HG03378 (cell line): Measurements from ENCODE around the gene NDUFB10.

Experiments used
- ATAC-seq: cut with Tn5 transposase; IDR thresholded peaks from one replicate; pipeline ENCODE4 v1.9.1; 2021; ENCODE audit warnings: mild to moderate bottlenecking, moderate library complexity; ENCODE audit not compliant: unreplicated experiment

Gene NDUFB10

GRCh38 chr16:1965396-1966001, 6.2 kb downstream of the NDUFB10 start:
- ATAC-seq: no peak

GRCh38 chr16:1966460-1966859, 7.1 kb downstream of the NDUFB10 start, which contains the start of gene RNF151:
RNF151 (plus strand) TSS chr16:1966856; CDS start chr16:1966882, 26 bp downstream.
- ATAC-seq: no peak

GRCh38 chr16:1968146-1968953, 9.0 kb downstream of the NDUFB10 start:
- no peak for ATAC-seq

DNA sequence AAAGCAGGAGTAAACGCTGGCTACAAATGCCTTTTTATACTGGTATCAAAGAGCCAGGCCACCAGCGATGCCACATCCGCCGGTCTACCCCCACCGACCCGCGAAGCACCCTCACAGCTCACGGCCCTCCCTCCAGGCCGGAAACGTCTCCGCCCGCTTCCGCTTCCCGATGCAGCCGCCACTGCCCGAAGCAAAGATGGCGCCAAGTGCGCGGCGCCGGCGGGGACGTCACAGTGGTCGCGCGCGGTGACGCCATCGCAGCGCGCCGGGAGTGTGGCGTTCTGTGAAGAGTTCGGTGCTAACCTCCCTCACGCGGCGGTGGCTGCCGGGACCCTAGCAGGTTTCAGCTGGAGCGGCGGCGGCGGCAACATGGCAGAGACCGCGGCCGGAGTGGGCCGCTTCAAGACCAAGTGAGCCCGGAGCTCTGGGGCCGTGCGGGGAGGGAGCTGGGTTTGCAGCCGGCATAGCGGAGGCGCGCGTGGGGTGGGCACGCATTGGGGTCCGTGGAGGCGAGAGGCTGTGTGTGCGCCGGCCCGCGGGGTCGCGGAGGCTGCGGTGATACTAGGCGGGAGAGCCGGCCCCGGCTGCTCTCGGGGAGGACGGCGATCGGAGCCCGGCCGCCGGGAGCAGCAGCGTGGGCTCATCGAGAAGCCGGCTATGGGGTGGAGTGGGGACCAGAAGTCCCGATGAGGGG, 12.6 kb downstream of the NDUFB10 start, which contains the start of gene TBL3:
Gene TBL3, plus strand, starts transcription at position 258 of the 694 bp plus-strand sequence. Its CDS starts 112 bp downstream, at position 370.
- ATAC-seq: peak; percentile 58

DNA sequence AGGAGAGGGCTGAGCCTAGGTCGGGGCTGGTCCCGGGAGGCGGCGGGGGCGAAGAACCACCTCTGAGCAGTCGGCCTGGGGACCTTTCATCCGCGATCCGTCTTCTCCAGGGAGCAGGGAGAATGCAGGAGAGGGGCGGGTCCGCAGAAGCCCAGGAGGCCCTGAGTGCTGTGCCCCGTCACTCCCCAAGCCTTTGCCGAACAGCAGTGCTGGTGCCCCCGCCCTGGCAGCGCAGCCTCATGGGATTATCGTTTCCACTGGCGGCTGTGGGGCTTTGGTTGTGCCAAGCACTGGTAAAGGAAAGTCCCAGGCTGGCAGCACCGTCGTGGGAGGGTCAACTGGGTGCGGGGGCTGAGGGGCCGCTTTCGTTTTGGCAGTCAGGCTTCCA, 13.1 kb downstream of the NDUFB10 start:
- ATAC-seq: no peak

DNA sequence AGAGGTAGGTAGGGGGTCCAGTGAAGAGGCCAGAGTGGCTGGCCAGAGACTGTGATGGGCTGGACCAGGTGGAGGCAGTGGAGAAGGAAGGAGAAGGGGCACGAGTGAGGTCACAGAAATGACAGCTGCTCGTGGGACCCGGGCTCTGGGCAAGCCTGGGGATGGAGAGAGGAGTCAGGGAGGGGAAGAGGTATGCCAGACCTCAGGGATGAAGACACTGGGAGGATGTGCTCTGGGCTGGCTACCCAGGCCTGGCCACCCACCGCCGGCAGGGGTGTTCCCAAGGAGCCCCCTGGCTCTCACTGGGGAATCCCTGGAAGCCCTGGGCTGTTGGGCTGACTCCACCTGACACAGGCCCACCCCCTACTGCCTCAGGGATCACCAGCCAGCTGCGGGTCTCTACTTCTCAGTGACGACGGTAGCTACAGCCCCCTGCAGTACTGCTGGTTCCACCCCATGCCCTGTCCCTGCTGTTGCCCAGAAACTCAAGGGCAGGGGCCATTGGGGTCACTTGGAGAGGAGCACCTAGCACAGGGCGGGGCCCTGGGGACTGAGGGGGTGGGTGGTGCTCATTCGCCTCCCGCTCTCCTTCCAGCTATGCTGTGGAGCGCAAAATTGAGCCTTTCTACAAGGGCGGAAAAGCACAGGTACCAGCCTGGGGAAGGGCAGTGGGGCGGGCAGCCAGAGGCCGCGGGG, 14.3 kb downstream of the NDUFB10 start:
- no peak for ATAC-seq

DNA sequence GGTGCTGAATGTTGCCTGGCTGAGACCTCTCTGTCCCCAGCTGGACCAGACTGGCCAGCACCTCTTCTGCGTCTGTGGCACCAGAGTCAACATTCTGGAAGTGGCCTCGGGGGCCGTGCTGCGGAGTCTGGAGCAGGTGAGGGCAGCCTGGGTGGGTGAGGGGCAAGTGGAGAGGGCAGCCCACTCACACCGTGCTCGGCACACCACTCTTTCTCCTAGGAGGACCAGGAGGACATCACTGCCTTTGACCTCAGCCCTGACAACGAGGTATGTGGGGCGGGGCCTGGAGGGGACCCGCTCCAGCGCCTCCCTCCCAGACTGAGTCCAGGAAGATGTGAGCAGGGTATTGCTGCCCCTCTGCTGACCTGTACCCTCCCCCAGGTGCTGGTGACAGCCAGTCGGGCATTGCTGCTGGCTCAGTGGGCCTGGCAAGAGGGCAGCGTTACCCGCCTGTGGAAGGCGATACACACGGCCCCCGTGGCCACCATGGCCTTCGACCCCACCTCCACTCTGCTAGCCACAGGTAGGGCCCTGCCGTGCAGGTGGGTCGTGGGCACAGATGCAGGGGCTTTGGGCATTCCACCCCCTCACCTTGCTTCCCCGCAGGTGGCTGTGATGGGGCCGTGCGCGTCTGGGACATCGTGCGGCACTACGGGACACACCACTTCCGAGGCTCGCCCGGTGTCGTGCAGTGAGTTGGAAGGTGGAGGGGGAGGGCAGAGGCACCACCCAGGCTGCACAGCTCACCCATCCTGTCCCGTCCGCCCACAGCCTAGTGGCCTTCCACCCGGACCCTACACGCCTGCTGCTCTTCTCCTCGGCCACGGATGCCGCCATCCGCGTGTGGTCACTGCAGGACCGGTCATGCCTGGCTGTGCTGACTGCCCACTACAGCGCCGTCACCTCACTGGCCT, 15.1 kb downstream of the NDUFB10 start:
- ATAC-seq: no peak

- ATAC-seq: no peak
Measured at GRCh38 chr16:1975432-1976215, 16.3 kb downstream of the NDUFB10 start.

GRCh38 chr16:1976216-1976520, 16.8 kb downstream of the NDUFB10 start:
- ATAC-seq: no peak

DNA sequence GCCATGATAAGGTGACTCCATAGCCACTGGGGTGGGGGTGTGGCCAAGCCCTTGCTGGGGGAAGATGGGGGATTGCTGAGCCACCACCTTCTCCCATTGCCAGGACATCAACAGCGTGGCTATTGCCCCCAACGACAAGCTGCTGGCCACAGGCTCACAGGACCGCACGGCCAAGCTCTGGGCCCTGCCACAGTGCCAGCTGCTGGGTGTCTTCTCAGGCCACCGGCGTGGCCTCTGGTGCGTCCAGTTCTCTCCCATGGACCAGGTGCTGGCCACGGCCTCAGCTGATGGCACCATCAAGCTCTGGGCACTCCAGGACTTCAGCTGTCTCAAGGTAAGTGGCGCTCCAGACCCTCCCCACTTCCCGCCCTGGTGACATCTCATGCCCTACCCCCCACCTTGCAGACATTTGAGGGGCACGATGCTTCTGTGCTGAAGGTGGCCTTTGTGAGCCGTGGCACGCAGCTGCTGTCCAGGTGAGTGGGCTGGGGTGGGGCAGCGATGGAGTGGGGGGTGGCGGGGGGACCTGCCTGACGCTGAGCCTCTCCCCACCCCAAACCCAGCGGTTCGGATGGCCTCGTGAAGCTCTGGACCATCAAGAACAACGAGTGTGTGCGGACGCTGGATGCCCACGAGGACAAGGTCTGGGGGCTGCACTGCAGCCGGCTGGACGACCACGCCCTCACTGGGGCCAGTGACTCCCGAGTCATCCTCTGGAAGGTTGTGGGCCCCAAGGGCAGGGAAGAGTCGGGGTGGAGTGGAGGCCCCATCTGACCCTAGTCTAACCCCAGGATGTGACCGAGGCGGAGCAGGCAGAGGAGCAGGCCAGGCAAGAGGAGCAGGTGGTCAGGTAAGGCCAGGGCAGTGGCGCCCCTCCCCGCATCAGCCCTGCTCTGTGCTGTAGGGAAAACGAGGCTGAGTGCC, 17.9 kb downstream of the NDUFB10 start:
- ATAC-seq: no peak

GRCh38 chr16:1977875-1978268, 18.5 kb downstream of the NDUFB10 start:
- ATAC-seq: no peak

GRCh38 chr16:1978476-1979120, 19.3 kb downstream of the NDUFB10 start:
- ATAC-seq: no peak

- ATAC-seq: no peak
Measured at GRCh38 chr16:1979271-1980029, 20.1 kb downstream of the NDUFB10 start.

- ATAC-seq: no peak
Measured at GRCh38 chr16:1980030-1980769, 20.9 kb downstream of the NDUFB10 start.

DNA sequence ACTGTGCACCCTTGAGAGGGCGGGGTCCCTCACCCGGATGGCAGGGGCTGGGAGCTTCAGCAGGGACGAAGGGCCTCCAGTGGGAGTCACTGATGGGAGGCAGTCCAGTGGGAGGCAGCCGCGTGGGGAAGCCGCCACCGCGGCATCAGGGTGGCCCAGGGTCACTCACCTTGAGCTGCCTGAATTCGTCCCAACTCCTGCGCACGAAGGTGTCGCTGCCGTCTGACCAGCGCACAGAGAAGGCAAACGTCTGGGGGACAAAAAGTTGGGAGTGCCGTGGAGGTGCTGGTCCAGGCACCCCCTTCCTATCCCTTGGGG, 21.4 kb downstream of the NDUFB10 start:
- no peak for ATAC-seq

- no peak for ATAC-seq
Measured at GRCh38 chr16:1981398-1981836, 22.1 kb downstream of the NDUFB10 start, which contains the start of gene NOXO1. NOXO1 (minus strand) TSS chr16:1981469; CDS start chr16:1981179, 290 bp downstream.
